Activated naive CD8-positive, alpha-beta T cell treated with anti-CD3 and anti-CD28 coated beads for 36 hours (primary cell): ENCODE measurements around the gene UGT3A2. TPM values are rescaled to one million over a fixed set of nuclear protein-coding genes. Genes with fewer than 3 reads are reported as not detected.
"Not testable (repeated sequence)": the region's sequence is repeated elsewhere in the genome, so short reads cannot be mapped to it uniquely, and the experiment has no call there.

Experiments used
- DNase-seq: peaks from one replicate; pipeline ENCODE4 v3.0.0; 2021
- H3K27ac Mint-ChIP-seq: one replicate; pipeline ENCODE4 v1.8.0; 2022; ENCODE audit warnings: mild to moderate bottlenecking, moderate library complexity, mixed read lengths
- H3K27me3 Mint-ChIP-seq: one replicate; pipeline ENCODE4 v1.8.0; 2022; ENCODE audit warnings: mild to moderate bottlenecking, mixed read lengths
- H3K36me3 Mint-ChIP-seq: one replicate; pipeline ENCODE4 v1.8.0; 2021; ENCODE audit warnings: mild to moderate bottlenecking, mixed read lengths
- H3K4me1 Mint-ChIP-seq: one replicate; pipeline ENCODE4 v1.8.0; 2021; ENCODE audit warnings: mixed read lengths
- H3K4me3 Mint-ChIP-seq: one replicate; pipeline ENCODE4 v1.8.0; 2022; ENCODE audit warnings: mild to moderate bottlenecking, moderate library complexity, mixed read lengths
- H3K9me3 Mint-ChIP-seq: one replicate; pipeline ENCODE4 v1.8.0; 2022; ENCODE audit warnings: mixed read lengths
- total RNA-seq, 2 experiments: library from RNA; stranded (reverse); gene quantifications; one replicate each; pipeline ENCODE4 v1.2.3, GENCODE V29; 2021

Gene UGT3A2
- total RNA-seq, 2 experiments from 2014 or later, result not detected

DNA sequence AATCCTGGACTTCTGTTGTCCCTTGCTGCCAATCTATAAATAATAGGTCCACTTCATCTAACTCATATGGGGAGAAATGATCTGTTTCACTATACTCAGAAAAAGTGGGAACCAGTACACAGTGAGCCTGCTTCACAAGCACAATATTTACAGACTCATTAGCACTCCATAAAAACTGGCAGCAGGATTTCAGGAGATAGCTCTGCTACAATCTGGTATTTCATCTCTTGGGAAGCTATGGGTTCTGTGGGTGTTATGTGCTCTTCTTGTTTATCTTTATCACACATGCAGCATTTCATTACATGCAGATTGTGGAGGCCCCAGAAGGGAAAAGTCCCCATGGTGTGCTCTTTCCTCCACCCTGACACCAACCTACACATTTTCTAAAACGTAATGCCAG is 33.2 kb downstream of the UGT3A2 start:
- no peaks in the 10 kb centered on the region for H3K4me1 Mint-ChIP-seq
- DNase-seq, result no peak
- no peaks in the 10 kb centered on the region for H3K27me3 Mint-ChIP-seq
- H3K4me3 Mint-ChIP-seq, result no peak overlapping the region
- no peak overlapping the region for H3K27ac Mint-ChIP-seq
- no peaks in the 10 kb centered on the region for H3K36me3 Mint-ChIP-seq
- H3K9me3 Mint-ChIP-seq, result no peaks in the 10 kb centered on the region

DNA sequence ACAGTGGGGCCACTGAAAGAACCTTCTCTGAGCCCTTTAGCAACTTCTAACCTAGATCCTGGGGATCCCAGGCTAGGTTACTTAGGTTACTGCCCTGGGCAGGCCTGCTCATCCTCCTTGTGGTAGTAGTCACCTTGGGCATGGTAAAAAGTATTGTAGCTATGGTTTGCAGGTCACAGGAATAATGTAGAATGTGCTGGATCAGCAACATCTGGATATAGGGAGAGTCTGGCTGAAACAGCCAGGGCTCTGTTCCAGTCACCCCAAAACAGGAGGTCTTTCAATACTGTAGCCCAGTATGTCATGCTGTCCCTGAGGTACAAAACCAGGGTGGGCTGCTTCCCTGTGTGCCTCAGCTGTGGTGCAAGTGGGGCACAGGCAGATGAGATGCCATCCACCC is 33.6 kb downstream of the UGT3A2 start:
- Mint-ChIP-seq H3K9me3 (no peaks in the 10 kb centered on the region), H3K27ac (no peak overlapping the region), H3K36me3 (no peaks in the 10 kb centered on the region), H3K27me3 (no peaks in the 10 kb centered on the region), H3K4me1 (no peaks in the 10 kb centered on the region), H3K4me3 (no peak overlapping the region)
- no peak for DNase-seq

DNA sequence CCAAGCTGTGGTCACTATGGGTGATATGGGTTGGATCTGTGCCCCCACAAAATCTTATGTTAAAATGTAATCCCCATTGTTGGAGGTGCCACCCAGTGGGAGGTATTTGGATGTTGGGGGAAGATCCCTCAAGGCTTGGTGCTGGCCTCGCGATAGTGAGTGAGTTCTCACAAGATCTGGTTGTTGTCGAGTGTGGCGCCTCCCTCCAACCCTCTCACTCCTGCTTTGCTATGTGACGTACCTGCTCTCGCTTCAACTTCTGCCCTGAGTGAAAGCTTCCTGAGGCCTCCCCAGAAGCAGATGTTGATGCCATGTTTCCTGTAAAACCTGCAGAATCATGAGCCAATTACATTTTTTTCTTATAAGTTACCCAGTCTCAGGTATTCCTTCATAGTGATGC is 35.5 kb downstream of the UGT3A2 start:
- Mint-ChIP-seq H3K27me3 (no peaks in the 10 kb centered on the region), H3K4me1 (no peaks in the 10 kb centered on the region), H3K4me3 (no peak overlapping the region), H3K9me3 (peaks cover 4% of the 10 kb centered on the region), H3K36me3 (no peaks in the 10 kb centered on the region), H3K27ac (no peak overlapping the region)
- DNase-seq, result no peak

DNA sequence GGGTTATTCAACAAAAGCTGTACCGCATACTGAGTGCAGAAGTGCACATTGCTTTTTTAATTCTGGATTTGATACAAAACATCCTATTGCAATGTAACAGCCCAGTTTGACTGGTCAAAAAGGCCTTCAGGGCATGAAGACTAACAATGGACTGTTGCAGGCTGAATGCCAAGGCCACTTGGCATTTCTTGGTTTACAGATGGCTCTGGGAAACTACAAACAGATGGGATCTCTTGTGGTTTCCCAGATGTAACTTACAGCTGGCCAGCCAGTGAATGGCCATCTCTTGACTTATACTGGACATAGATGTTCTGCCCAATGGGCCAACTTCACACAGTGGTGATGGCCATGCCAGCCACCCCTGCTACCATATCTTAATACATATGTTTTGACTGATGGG is 36.8 kb downstream of the UGT3A2 start:
- Mint-ChIP-seq H3K27ac (no peak overlapping the region), H3K4me3 (no peak overlapping the region), H3K4me1 (no peaks in the 10 kb centered on the region), H3K27me3 (no peaks in the 10 kb centered on the region), H3K36me3 (no peaks in the 10 kb centered on the region), H3K9me3 (peaks cover 6% of the 10 kb centered on the region)
- no peak for DNase-seq

DNA sequence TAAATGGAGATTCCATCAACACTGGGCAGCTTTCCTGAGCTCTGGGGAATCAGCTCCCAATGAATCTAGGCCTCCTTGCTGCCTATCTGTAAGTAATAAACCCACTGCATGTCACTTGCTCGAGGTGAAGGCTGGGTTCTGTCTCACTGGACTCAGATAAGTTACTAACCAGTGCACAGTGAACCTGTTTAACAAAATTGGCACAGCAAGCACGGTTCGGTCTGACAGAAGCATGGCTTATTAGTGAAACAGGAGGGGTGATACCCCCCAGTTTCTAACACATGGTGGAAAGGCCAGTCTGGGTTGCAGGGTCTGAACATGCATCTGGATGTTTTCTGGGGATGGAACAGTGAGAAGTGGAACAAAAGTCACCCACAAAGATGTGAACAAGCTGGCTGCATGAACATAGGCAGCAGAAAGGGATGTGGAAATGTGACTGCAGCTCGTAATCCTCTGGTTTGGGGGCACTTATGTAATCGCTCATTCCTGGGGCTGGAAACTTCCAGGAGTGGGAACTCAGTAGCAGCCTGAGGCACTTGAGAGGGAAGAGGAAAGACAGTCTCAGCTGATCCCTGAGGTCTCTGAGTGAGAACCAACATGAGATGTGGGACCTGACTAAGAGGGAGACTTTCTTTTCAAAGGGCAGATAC is 37.7 kb downstream of the UGT3A2 start:
- Mint-ChIP-seq H3K9me3 (peaks cover 8% of the 10 kb centered on the region), H3K36me3 (no peaks in the 10 kb centered on the region), H3K27me3 (no peaks in the 10 kb centered on the region), H3K4me1 (no peaks in the 10 kb centered on the region), H3K27ac (no peak overlapping the region), H3K4me3 (no peak overlapping the region)
- DNase-seq, result no peak

DNA sequence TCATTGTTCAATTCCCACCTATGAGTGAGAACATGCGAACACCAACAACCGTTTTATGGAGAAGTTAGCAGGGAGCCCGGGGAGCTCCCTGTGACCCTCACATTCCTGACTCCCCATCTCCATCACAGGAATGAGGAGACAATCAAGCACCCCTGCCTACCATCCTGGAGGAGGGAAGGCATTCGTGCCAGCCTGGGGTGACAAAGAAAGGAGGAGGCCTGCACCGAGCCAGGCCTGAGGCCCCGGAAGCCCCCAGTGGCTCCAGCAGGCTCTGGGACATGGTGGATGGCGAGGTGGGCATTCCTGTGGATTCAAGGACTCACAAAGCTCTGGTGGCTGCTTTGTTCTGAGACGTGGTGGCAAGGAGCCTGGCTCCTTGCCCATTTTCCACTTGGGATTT is 39.0 kb downstream of the UGT3A2 start:
- DNase-seq, result no peak
- Mint-ChIP-seq H3K4me1 (no peaks in the 10 kb centered on the region), H3K27ac (no peak overlapping the region), H3K27me3 (no peaks in the 10 kb centered on the region), H3K4me3 (no peak overlapping the region), H3K9me3 (peaks cover 8% of the 10 kb centered on the region), H3K36me3 (no peaks in the 10 kb centered on the region)

DNA sequence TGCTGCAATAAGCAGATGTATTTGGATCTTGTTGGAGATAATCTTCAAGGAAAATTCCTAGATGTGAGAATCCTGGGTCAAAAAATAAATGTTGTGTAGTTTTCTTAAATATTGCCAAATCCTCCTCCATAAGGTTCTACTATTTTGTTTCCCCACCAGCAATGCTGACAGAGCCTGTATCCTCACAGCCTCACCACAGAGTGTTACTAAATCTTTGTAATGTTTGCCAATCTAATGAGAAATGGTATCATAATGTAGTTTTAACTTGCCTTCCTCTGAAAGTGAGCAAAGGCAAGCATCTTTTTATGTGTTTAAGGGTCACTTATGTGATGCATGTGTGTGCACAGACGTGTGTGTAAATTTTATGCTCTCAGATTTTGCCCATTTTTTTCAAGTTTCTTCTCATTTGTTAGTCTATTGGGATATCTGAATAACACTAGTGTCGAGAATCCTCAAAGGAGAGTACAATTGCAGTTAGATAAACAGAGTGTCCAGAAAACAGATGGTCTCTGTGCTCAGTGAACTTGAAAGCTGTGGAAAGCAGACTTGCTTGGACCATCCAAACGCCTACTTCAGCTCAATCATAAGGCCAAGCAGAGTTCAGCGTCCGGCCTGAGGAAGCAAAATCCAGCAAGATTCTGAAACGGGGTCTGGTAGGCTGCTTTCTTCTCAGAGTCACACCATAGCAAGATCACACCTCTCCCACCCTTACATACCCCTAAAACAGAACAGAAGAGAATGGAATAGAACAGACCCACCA is 39.8 kb downstream of the UGT3A2 start:
- H3K27ac Mint-ChIP-seq, result no peak overlapping the region
- no peaks in the 10 kb centered on the region for H3K36me3 Mint-ChIP-seq
- DNase-seq, result no peak
- H3K4me1 Mint-ChIP-seq, result no peaks in the 10 kb centered on the region
- H3K4me3 Mint-ChIP-seq, result no peak overlapping the region
- H3K27me3 Mint-ChIP-seq, result no peaks in the 10 kb centered on the region
- peaks cover 8% of the 10 kb centered on the region for H3K9me3 Mint-ChIP-seq

DNA sequence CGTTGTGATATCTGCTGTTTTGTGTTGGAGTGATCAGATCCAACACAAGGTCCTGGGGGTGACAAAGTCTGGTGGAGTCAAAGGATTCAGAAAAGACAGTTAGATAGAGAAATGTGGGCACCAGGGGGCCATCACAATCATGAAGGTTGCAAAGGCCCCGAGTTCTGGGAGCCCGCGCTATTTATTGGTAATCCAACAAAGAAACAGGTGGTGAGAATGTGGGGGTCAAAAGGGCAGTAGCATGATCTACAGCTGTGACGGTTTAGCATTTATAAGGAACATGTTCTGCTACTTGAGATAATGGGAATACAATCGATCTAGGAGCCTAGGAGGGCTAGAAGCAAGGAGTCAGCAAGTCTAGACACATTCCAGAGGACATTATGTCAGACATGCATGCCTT is 44.4 kb downstream of the UGT3A2 start:
- not testable (repeated sequence) for H3K27me3 Mint-ChIP-seq, H3K27ac Mint-ChIP-seq, H3K4me1 Mint-ChIP-seq, H3K4me3 Mint-ChIP-seq, H3K36me3 Mint-ChIP-seq, H3K9me3 Mint-ChIP-seq, DNase-seq

DNA sequence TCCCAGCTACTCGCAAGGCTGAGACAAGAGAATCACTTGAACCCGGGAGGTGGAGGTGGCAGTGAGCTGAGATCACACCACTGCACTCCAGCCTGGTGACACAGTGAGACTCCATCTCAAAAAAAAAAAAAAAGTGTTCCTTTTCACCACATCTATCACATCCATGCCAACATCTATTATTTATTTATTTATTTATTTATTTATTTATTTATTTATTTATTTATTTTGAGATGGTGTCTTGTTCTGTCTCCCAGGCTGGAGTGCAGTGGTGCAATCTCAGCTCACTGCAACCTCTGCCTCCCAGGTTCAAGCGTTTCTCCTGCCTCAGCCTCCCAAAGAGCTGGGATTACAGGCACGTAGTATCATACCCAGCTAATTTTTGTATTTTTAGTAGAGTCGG is 47.1 kb downstream of the UGT3A2 start:
- H3K27me3 Mint-ChIP-seq, H3K36me3 Mint-ChIP-seq, H3K4me1 Mint-ChIP-seq, H3K4me3 Mint-ChIP-seq, DNase-seq, H3K27ac Mint-ChIP-seq: not testable (repeated sequence)
- peaks cover 16% of the 10 kb centered on the region for H3K9me3 Mint-ChIP-seq

DNA sequence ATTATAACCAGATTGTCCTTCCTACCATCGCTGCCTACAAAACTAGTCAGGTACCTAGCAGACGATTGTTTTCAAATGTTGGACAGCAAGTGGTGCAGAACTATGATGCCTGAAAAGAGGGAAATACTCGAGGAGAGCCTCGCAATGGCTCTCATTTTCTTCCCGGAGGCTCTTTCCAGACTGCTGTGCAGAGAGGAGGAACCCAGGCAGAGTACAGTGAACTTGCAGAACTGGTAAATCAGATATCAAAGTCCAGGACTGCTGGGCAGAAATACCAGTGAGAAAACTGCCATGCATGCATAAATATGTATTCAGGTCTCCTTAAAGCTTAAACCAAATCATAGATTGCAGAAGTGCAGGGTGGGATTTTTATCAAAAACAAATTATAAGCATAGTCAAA is 49.1 kb downstream of the UGT3A2 start:
- H3K9me3 Mint-ChIP-seq, result peaks cover 20% of the 10 kb centered on the region
- no peaks in the 10 kb centered on the region for H3K36me3 Mint-ChIP-seq
- no peak for DNase-seq
- no peak overlapping the region for H3K27ac Mint-ChIP-seq
- no peak overlapping the region for H3K4me3 Mint-ChIP-seq
- no peaks in the 10 kb centered on the region for H3K27me3 Mint-ChIP-seq
- no peaks in the 10 kb centered on the region for H3K4me1 Mint-ChIP-seq

DNA sequence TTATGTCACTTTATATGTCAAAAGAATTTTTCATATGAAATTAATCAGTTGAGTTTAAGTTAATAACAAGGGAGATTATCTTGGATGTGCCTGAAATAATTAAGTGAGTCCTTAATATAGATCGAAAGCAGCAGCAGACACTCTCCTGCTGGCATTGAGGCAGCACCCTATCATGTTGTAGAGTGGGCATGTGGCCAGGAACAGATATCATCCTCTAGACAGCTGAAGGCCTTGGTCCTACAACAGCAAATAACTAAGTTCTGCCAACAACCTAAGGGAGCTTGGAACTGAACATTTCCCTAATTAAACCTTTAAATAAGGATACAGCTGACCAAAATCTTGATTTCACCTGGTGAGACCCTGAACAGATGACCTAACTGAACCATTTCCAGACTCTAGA is 49.7 kb downstream of the UGT3A2 start:
- Mint-ChIP-seq H3K27ac (no peak overlapping the region), H3K9me3 (peaks cover 22% of the 10 kb centered on the region), H3K4me1 (no peaks in the 10 kb centered on the region), H3K36me3 (no peaks in the 10 kb centered on the region), H3K4me3 (no peak overlapping the region), H3K27me3 (no peaks in the 10 kb centered on the region)
- no peak for DNase-seq

DNA sequence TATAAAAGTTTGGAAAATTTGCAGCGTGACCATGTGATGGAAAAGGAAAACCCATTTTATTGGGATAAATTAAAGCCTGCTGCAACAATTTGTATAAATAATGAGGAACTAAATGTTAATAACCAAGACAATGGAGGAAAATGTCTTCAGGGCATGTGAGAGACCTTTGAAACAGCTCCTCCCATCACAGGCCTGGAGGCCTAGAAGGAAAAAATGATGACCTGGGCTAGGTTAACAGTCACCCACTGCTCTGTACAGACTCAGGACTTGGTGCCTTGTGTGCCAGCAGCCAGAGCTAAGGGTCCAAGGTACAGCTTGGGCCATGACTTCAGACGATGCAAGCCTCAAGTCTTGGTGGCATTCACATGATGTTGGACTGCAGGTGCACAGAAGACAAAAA is 53.5 kb downstream of the UGT3A2 start:
- H3K27ac Mint-ChIP-seq, result no peak overlapping the region
- H3K27me3 Mint-ChIP-seq, result no peaks in the 10 kb centered on the region
- no peaks in the 10 kb centered on the region for H3K4me1 Mint-ChIP-seq
- no peaks in the 10 kb centered on the region for H3K36me3 Mint-ChIP-seq
- no peak for DNase-seq
- no peak overlapping the region for H3K4me3 Mint-ChIP-seq
- peaks cover 30% of the 10 kb centered on the region for H3K9me3 Mint-ChIP-seq

DNA sequence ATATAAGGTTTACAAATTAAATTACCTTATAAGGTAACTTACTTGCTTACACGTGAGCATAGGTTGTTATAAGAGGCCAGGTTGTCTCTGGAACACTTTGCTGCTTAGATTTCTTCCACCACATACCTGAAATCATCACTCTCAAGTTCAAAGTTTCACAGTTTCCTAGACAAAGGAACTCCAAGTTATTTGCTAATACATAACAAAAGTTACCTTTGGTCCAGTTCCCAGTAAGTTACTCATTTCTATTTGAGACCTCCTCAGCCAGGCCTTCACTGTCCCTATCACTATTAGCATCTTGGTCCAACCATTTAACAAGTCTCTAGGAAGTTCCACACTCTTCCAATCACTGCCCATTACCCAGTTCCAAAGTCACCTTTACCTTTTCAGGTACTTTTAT is 57.0 kb downstream of the UGT3A2 start:
- Mint-ChIP-seq H3K27ac (no peak overlapping the region), H3K36me3 (no peaks in the 10 kb centered on the region), H3K9me3 (peaks cover 15% of the 10 kb centered on the region), H3K4me1 (no peaks in the 10 kb centered on the region), H3K27me3 (no peaks in the 10 kb centered on the region), H3K4me3 (no peak overlapping the region)
- no peak for DNase-seq

DNA sequence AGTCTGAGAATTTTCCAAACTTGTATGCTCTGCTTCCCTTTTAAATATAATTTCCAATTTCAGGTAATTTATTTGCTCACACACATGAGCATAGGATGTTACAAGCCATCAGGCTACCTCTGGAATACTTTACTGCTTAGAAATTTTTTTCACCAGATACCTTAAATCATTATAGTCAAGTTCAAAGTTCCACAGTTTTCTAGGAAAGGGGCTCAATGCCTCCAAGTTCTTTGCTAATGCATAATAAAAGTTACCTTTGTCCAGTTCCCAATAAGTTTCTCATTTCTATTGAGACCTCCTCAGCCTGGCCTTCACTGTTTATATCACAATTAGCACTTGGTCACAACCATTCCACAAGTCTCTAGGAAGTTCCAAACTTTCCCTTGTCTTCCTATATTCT is 59.3 kb downstream of the UGT3A2 start:
- Mint-ChIP-seq H3K27me3 (peaks cover 6% of the 10 kb centered on the region), H3K4me1 (no peaks in the 10 kb centered on the region), H3K9me3 (peaks cover 8% of the 10 kb centered on the region), H3K36me3 (no peaks in the 10 kb centered on the region), H3K27ac (no peak overlapping the region), H3K4me3 (no peak overlapping the region)
- no peak for DNase-seq

DNA sequence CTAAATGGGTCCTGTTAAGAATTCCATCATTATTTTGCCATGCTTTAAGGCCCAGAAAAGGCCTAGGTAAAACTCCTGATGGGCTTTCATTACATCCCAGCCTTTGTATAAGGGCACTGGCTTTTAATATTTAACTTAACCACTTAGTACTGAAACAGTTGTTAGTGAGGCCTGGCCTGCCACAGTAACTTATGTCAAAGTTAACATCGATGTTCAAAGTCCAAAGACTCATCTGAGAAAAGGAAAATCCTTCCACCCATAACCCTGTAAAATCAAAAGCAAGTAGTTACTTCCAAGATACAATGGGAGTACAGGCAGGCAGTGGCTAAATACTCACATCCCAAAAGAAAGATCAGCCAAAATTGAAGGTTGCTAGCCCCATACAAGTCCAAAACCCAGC is 60.5 kb downstream of the UGT3A2 start:
- no peaks in the 10 kb centered on the region for H3K36me3 Mint-ChIP-seq
- H3K9me3 Mint-ChIP-seq, result peaks cover 8% of the 10 kb centered on the region
- H3K4me1 Mint-ChIP-seq, result no peaks in the 10 kb centered on the region
- no peak overlapping the region for H3K27ac Mint-ChIP-seq
- no peak for DNase-seq
- no peak overlapping the region for H3K4me3 Mint-ChIP-seq
- H3K27me3 Mint-ChIP-seq, result peaks cover 6% of the 10 kb centered on the region

DNA sequence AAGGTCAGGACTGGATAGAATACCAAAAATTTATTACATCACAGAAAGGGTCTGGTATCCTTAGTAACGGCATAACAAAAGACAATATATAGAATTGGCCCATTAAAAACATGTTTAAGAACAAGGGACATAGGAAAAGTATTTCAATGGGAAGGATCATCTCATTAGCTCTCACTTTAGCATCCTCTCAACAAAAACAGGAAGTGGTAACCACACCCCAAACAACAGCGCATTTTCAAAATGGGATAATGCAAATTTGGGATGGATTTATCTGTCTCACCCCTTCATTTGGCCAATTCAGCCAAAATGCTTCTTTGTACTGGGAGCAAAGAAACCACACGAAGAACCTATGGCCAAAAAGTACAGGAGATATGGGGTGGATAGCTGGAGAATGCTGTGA is 65.7 kb downstream of the UGT3A2 start:
- Mint-ChIP-seq H3K4me3 (no peak overlapping the region), H3K4me1 (no peaks in the 10 kb centered on the region), H3K27ac (no peak overlapping the region), H3K9me3 (no peaks in the 10 kb centered on the region), H3K27me3 (peaks cover 6% of the 10 kb centered on the region), H3K36me3 (no peaks in the 10 kb centered on the region)
- DNase-seq, result no peak
